ENCODE results near the gene PPIL1. TPM values are rescaled to one million over a fixed set of nuclear protein-coding genes. Genes with fewer than 3 reads are reported as not detected.

Gene PPIL1
- total RNA-seq, 1 donor from 2014 or later, result 25.6 TPM

GRCh38 chr6:36916126-36916525 lies 41.5 kb upstream of the PPIL1 start:
- Mint-ChIP-seq H3K4me1 (ENCODE audit: low read depth) (peaks cover 79% of the 10 kb centered on the region), H3K27ac (ENCODE audit: unreplicated experiment) (peak overlapping the region; percentile 91), H3K27me3 (ENCODE audit: low read depth) (no peaks in the 10 kb centered on the region), H3K4me3 (ENCODE audit: unreplicated experiment) (no peak overlapping the region), H3K9me3 (ENCODE audit: low read depth) (no peaks in the 10 kb centered on the region), H3K36me3 (ENCODE audit: low read depth) (peaks cover 20% of the 10 kb centered on the region)
- no peak for DNase-seq (ENCODE audit: low spot score)
- no peak for TF ChIP-seq CTCF (IDR thresholded peaks at IDR 0.05)

- H3K36me3 Mint-ChIP-seq (ENCODE audit: low read depth), result peaks cover 18% of the 10 kb centered on the region
- H3K27ac Mint-ChIP-seq (ENCODE audit: unreplicated experiment), result peak overlapping the region; percentile 91
- DNase-seq (ENCODE audit: low spot score), result no peak
- H3K27me3 Mint-ChIP-seq (ENCODE audit: low read depth), result no peaks in the 10 kb centered on the region
- H3K9me3 Mint-ChIP-seq (ENCODE audit: low read depth), result no peaks in the 10 kb centered on the region
- no peak overlapping the region for H3K4me3 Mint-ChIP-seq (ENCODE audit: unreplicated experiment)
- no peak for TF ChIP-seq CTCF (IDR thresholded peaks at IDR 0.05)
- H3K4me1 Mint-ChIP-seq (ENCODE audit: low read depth), result peaks cover 79% of the 10 kb centered on the region
Measured at GRCh38 chr6:36915599-36915998, 41.0 kb upstream of the PPIL1 start.

GRCh38 chr6:36914227-36914794 lies 39.7 kb upstream of the PPIL1 start:
- Mint-ChIP-seq H3K27me3 (ENCODE audit: low read depth) (no peaks in the 10 kb centered on the region), H3K4me1 (ENCODE audit: low read depth) (peaks cover 73% of the 10 kb centered on the region), H3K27ac (ENCODE audit: unreplicated experiment) (peak overlapping the region; percentile 20), H3K36me3 (ENCODE audit: low read depth) (peaks cover 20% of the 10 kb centered on the region), H3K4me3 (ENCODE audit: unreplicated experiment) (no peak overlapping the region), H3K9me3 (ENCODE audit: low read depth) (no peaks in the 10 kb centered on the region)
- no peak for DNase-seq (ENCODE audit: low spot score)
- peak; percentile 59 for TF ChIP-seq CTCF (IDR thresholded peaks at IDR 0.05)

- TF ChIP-seq CTCF (IDR thresholded peaks at IDR 0.05), result no peak
- Mint-ChIP-seq H3K27ac (ENCODE audit: unreplicated experiment) (peak overlapping the region; percentile 68), H3K4me1 (ENCODE audit: low read depth) (peaks cover 67% of the 10 kb centered on the region), H3K27me3 (ENCODE audit: low read depth) (no peaks in the 10 kb centered on the region), H3K4me3 (ENCODE audit: unreplicated experiment) (no peak overlapping the region), H3K9me3 (ENCODE audit: low read depth) (no peaks in the 10 kb centered on the region), H3K36me3 (ENCODE audit: low read depth) (peaks cover 20% of the 10 kb centered on the region)
- DNase-seq (ENCODE audit: low spot score), result no peak
Measured at GRCh38 chr6:36913082-36913481, 38.5 kb upstream of the PPIL1 start.

- no peak overlapping the region for H3K4me3 Mint-ChIP-seq (ENCODE audit: unreplicated experiment)
- H3K4me1 Mint-ChIP-seq (ENCODE audit: low read depth), result peaks cover 67% of the 10 kb centered on the region
- no peaks in the 10 kb centered on the region for H3K27me3 Mint-ChIP-seq (ENCODE audit: low read depth)
- DNase-seq (ENCODE audit: low spot score), result no peak
- H3K9me3 Mint-ChIP-seq (ENCODE audit: low read depth), result no peaks in the 10 kb centered on the region
- peaks cover 20% of the 10 kb centered on the region for H3K36me3 Mint-ChIP-seq (ENCODE audit: low read depth)
- TF ChIP-seq CTCF (IDR thresholded peaks at IDR 0.05), result no peak
- H3K27ac Mint-ChIP-seq (ENCODE audit: unreplicated experiment), result peak overlapping the region; percentile 68
Measured at GRCh38 chr6:36912586-36912985, 38.0 kb upstream of the PPIL1 start.
